Upper lobe of left lung (tissue), 6 donors: ENCODE measurements around the gene SPAG8. TPM values are rescaled to one million over a fixed set of nuclear protein-coding genes. Genes with fewer than 3 reads are reported as not detected.

Source experiments
- ATAC-seq, 2 donors: fragments of 200-7000 bp; cut with Tn5 transposase; one replicate each; pipeline ENCODE4 v1.9.1; 2022; ENCODE audit warnings: mild to moderate bottlenecking in 2 of 2, moderate library complexity in 2 of 2; ENCODE audit not compliant: low FRiP score in 2 of 2
- DNase-seq, 2 donors: peaks; one replicate each; pipeline ENCODE4 v3.0.0-alpha.2; 2019 to 2020
- H3K27ac ChIP-seq, 4 donors: fragments of 200-600 bp; sonication (generic); one replicate each; pipeline ENCODE4 v1.5.1; 2016 to 2019
- H3K27me3 ChIP-seq, 4 donors: fragments of 200-600 bp; sonication (generic); one replicate each; pipeline ENCODE4 v1.5.1; 2017 to 2019
- H3K36me3 ChIP-seq, 4 donors: fragments of 200-600 bp; sonication (generic); one replicate each; pipeline ENCODE4 v1.5.1; 2016 to 2019
- H3K4me1 ChIP-seq, 4 donors: fragments of 200-600 bp; sonication (generic); one replicate each; pipeline ENCODE4 v1.5.1; 2018 to 2019
- H3K4me3 ChIP-seq, 4 donors: fragments of 200-600 bp; sonication (generic); one replicate each; pipeline ENCODE4 v1.5.1; 2017 to 2019; ENCODE audit warnings: mild to moderate bottlenecking in 2 of 4, moderate library complexity in 1 of 4
- H3K9me3 ChIP-seq, 4 donors: fragments of 200-600 bp; sonication (generic); one replicate each; pipeline ENCODE4 v1.5.1; 2018 to 2019
- CTCF ChIP-seq, 6 experiments: fragments of 450-650 bp in 4 of 6; fragments of 200-600 bp in 2 of 6; sonication (generic) in 2 of 6; IDR thresholded peaks; one replicate each; pipeline ENCODE4 v1.5.1; 2016 to 2019; ENCODE audit warnings: antibody characterized with exemption in 6 of 6
- EP300 ChIP-seq, 4 donors: sonication (generic); formaldehyde crosslinking; IDR thresholded peaks; one replicate each; pipeline ENCODE4 v1.5.1; 2017; ENCODE audit warnings: antibody characterized with exemption in 4 of 4, control low read depth in 2 of 4
- POLR2A ChIP-seq, 4 donors: fragments of 450-650 bp; IDR thresholded peaks; one replicate each; pipeline ENCODE4 v1.5.1; 2016 to 2017; ENCODE audit warnings: antibody characterized with exemption in 4 of 4, mild to moderate bottlenecking in 2 of 4
- POLR2AphosphoS5 ChIP-seq, 2 donors: sonication (generic); formaldehyde crosslinking; IDR thresholded peaks; one replicate each; pipeline ENCODE4 v1.5.1; 2017; ENCODE audit warnings: antibody characterized with exemption in 2 of 2
- WGBS, 2 donors: methylation state at CpG; one replicate each; pipeline ENCODE4 v1.1.5; 2017 to 2018; 5-methylcytosine and 5-hydroxymethylcytosine counted together
- total RNA-seq, 6 donors: library from RNA; depleted of rRNA in 4 of 6; stranded (reverse); fragments of >200 nt in 4 of 6; gene quantifications; one replicate each; pipeline versions ENCODE4 v1.1.0 to v1.2.1, GENCODE V29; 2016 to 2021
- donor health status: DM: no; HTN: no; CAD: no; lungs with moderate emphysema.
- donor health status: DM: no; HTN: yes; CAD: no; lungs with severe emphysema.

Gene SPAG8
- total RNA-seq, 6 donors from 2014 or later = 2.5 to 43.0 (median 13.3) TPM

- 38 to 71% methylated on average over 2 to 5 of the region's 5 CpGs for WGBS, 2 donors
- Histone ChIP-seq H3K27me3 (no peaks in the 10 kb centered on the region), H3K36me3 (peaks cover 0 to 1% (median 0%) of the 10 kb centered on the region in 4 donors), H3K27ac (no peak overlapping the region), H3K9me3 (no peaks in the 10 kb centered on the region), H3K4me3 (no peak overlapping the region), H3K4me1 (peaks cover 0 to 3% (median 0%) of the 10 kb centered on the region in 4 donors)
- DNase-seq = no peak
- ATAC-seq = no peak
- TF ChIP-seq POLR2A (IDR thresholded peaks at IDR 0.05) (no peak), EP300 (IDR thresholded peaks at IDR 0.05) (no peak), POLR2AphosphoS5 (IDR thresholded peaks at IDR 0.05) (no peak), CTCF (IDR thresholded peaks at IDR 0.05) (no peak)
Measured at GRCh38 chr9:35858458-35858857, 46.4 kb upstream of the SPAG8 start.

DNA sequence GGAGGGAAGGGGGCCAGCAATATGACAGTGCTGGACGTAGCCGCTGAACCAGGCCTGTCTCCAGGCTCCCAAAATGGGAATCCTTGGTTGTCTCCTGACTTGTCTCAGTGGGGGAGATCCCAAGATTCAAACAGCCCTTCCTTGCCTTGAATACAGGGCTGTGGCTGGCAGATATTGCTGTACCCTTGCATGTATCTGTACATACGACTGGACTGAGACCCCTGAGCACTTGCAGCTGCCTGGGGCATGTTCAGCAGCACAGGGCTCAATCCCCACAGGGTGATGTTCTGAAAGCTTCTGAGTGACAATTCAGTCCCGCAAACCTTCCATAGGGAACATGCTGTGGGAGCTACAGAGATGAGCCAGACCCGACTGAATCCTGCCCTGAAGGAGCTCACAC, 44.8 kb upstream of the SPAG8 start:
- Histone ChIP-seq H3K36me3 (peaks cover 0 to 7% (median 2%) of the 10 kb centered on the region in 4 donors), H3K27ac (no peak overlapping the region), H3K4me1 (peaks cover 0 to 3% (median 0%) of the 10 kb centered on the region in 4 donors), H3K9me3 (no peaks in the 10 kb centered on the region), H3K27me3 (no peaks in the 10 kb centered on the region), H3K4me3 (no peak overlapping the region)
- WGBS, 2 donors = 86 to 88% methylated on average over 2 to 5 of the region's 5 CpGs
- ATAC-seq (no peak), DNase-seq (no peak)
- TF ChIP-seq POLR2AphosphoS5 (IDR thresholded peaks at IDR 0.05) = no peak
- no peak for TF ChIP-seq CTCF (IDR thresholded peaks at IDR 0.05)
- TF ChIP-seq POLR2A (IDR thresholded peaks at IDR 0.05) = no peak
- no peak for TF ChIP-seq EP300 (IDR thresholded peaks at IDR 0.05)

- H3K27ac ChIP-seq = no peak overlapping the region
- no peak for TF ChIP-seq EP300 (IDR thresholded peaks at IDR 0.05)
- no peak for TF ChIP-seq CTCF (IDR thresholded peaks at IDR 0.05)
- no peak for TF ChIP-seq POLR2A (IDR thresholded peaks at IDR 0.05)
- H3K36me3 ChIP-seq = peaks cover 0 to 7% (median 2%) of the 10 kb centered on the region in 4 donors
- WGBS, 2 donors = 65 to 76% methylated on average over 3 of the region's 3 CpGs
- H3K27me3 ChIP-seq = no peaks in the 10 kb centered on the region
- no peak overlapping the region for H3K4me3 ChIP-seq
- no peaks in the 10 kb centered on the region for H3K9me3 ChIP-seq
- no peak for DNase-seq
- H3K4me1 ChIP-seq = peaks cover 0 to 3% (median 0%) of the 10 kb centered on the region in 4 donors
- no peak for ATAC-seq
Measured at GRCh38 chr9:35856206-35856605, 44.1 kb upstream of the SPAG8 start.

GRCh38 chr9:35854091-35854762, 42.2 kb upstream of the SPAG8 start:
- Histone ChIP-seq H3K9me3 (no peaks in the 10 kb centered on the region), H3K4me1 (no peaks in the 10 kb centered on the region), H3K4me3 (no peak overlapping the region), H3K36me3 (peaks cover 0 to 7% (median 2%) of the 10 kb centered on the region in 4 donors), H3K27ac (no peak overlapping the region), H3K27me3 (no peaks in the 10 kb centered on the region)
- ATAC-seq (no peak), DNase-seq (no peak)
- TF ChIP-seq CTCF (IDR thresholded peaks at IDR 0.05) (no peak), EP300 (IDR thresholded peaks at IDR 0.05) (no peak), POLR2AphosphoS5 (IDR thresholded peaks at IDR 0.05) (no peak), POLR2A (IDR thresholded peaks at IDR 0.05) (no peak)
- WGBS, 2 donors = 92 to 95% methylated on average over 6 to 7 of the region's 7 CpGs
